GM20431 (cell line): ENCODE data around the gene BACE2.

Experiments
- in situ Hi-C: fragments of 300-500 bp; cut with MseI, MboI; formaldehyde crosslinking; loops from one replicate; pipeline ENCODE4 v1.15.0; 2020; ENCODE audit warnings: low sequenced_read_pairs; ENCODE audit not compliant: unreplicated experiment

BACE2 gene

GRCh38 chr21:41147096-41147978 lies 20.6 kb upstream of the BACE2 start:
- in situ Hi-C loops = no loop called here

DNA sequence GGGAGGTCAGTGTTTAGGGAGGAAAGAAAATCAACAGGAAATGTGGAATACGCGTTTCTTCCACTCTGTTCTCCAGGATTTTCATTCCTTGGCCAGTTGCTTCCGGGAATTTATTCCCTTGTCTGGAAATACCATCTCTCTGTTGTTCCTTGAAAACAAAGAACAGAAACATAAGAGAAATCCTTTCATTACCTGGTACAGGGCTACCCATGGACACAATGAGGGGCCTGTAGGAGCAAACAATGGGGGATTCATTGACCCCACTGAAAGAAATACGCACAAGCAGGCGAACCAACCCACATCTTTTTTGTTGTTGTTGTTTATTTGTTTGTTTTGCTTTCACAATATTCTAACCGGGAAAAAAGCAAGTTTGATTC lies 20.0 kb upstream of the BACE2 start:
- in situ Hi-C loops = no loop called here

DNA sequence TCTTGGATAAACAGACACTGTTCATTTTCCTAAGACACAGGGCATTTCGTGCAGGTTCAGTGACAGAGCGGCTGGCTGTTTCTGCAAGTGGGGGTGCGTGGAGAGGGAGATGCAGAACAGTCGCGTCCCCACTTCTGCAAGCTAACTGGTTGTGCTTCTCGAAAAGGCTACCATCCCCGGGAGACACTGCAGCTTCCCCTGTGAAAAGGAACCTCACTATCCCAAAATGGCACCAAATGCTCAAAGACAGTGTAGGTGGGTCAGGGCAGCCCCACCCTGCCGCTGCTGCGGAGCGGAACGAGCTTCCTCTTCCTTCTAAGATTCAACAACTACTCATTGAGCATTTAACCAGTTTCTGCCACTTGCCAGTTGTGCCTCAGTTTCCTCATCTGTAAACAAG lies 19.2 kb upstream of the BACE2 start:
- in situ Hi-C loops = no loop called here

- in situ Hi-C loops = no loop called here
Measured at GRCh38 chr21:41149199-41149598, 18.8 kb upstream of the BACE2 start.

DNA sequence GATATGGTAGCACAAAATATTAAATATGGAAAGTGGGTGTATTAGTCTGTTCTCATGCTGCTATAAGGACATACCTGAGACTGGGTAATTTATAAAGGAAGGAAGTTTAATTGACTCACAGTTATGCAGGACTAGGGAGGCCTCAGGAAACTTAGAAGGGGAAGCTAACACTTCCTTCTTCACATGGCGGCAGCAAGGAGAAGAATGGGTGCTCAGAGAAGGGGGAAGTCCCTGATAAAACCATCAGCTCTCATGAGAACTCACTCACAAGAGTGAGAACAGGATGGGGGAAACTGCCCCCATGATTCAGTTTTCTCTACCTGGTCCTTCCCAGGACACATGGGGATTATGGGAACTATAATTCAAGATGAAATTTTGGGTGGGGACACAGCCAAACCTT lies 15.8 kb upstream of the BACE2 start:
- in situ Hi-C loops = no loop called here

DNA sequence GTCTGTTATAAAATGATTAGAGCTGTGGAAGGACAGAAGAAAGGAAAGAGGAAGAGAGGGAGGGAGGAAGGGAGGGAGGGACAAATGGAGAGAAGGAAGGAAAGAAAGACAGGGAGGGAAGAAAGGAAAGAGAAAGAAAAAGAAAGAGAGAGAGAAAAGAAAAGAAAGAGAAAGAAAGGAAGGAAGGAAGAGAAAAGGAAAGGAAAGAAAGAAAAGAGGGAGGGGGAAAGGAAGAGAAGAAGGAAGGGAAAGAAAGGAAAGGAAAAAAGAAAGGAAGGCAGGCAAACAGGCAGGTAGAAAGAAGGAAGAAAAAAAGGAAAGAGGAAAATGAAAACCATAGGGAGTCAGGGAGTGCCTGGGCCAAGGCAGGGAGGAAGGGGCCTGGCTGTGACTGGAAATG lies 14.5 kb upstream of the BACE2 start:
- in situ Hi-C loops = no loop called here

DNA sequence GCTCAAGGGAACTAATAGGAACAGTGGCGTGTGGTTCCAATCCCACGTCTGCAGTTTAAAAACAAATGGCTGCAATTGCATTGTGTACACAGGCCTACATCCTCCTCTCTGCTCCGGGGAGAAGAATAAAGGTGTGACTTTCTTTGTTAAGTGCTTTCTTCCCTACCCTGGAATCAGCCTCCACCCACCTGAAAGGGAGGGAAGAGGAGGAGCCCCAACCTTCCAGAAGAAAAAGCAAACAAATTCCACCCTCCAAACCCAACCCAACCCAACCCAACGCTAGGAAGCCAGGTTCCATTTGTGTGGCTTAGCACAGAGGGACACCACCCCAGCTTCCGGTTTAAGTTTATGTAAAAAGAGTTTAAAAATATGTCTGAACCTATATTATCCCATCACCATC lies 11.8 kb upstream of the BACE2 start:
- in situ Hi-C loops = no loop called here

GRCh38 chr21:41158026-41158425 lies 9.9 kb upstream of the BACE2 start:
- in situ Hi-C loops = no loop called here

GRCh38 chr21:41160036-41160435 lies 7.9 kb upstream of the BACE2 start:
- in situ Hi-C loops = no loop called here

GRCh38 chr21:41161428-41161827 lies 6.5 kb upstream of the BACE2 start:
- in situ Hi-C loops = no loop called here

GRCh38 chr21:41162096-41162495 lies 5.9 kb upstream of the BACE2 start:
- in situ Hi-C loops = no loop called here

DNA sequence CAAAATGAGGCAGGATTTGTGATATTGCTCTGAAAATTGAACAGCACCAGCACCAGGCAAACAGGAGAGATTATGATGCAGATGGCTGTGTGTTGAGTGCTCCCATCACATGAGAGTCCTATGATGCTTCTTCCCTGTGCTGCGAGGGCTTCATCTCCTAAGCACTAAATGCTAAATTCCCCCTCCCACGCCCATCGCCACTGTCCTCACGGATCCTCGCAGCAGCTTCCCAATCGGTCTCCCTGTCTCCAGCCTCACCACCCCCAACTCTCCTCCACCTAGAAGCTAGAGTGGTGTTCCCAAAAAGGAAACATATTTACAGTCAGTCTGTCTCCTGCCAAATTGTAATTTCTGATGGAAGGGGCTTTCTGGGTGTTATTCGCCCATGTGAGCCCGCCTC lies 4.9 kb upstream of the BACE2 start:
- in situ Hi-C loops = no loop called here

DNA sequence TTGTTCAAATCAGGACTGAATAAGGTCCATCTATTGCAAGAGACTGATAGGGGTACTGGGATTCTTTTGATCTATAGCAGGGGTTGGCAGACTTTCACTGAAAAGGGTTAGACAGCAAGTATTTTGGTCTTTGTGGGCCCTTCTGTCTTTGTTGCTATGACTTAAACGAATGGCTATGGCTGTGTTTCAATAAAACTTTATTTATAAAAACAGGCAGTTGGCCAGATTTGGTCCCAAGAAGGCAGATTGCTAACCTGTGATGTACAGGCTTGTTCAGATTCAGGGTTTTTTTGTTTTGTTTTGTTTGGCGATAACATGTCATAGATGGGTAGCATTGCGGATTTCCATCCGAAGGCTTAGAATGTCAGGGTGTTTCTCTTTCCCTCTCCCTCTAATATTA lies 3.9 kb upstream of the BACE2 start:
- in situ Hi-C loops = no loop called here

- in situ Hi-C loops = no loop called here
Measured at GRCh38 chr21:41164981-41165655, 2.8 kb upstream of the BACE2 start.

GRCh38 chr21:41166884-41167283 lies 1.1 kb upstream of the BACE2 start:
- in situ Hi-C loops = no loop called here

DNA sequence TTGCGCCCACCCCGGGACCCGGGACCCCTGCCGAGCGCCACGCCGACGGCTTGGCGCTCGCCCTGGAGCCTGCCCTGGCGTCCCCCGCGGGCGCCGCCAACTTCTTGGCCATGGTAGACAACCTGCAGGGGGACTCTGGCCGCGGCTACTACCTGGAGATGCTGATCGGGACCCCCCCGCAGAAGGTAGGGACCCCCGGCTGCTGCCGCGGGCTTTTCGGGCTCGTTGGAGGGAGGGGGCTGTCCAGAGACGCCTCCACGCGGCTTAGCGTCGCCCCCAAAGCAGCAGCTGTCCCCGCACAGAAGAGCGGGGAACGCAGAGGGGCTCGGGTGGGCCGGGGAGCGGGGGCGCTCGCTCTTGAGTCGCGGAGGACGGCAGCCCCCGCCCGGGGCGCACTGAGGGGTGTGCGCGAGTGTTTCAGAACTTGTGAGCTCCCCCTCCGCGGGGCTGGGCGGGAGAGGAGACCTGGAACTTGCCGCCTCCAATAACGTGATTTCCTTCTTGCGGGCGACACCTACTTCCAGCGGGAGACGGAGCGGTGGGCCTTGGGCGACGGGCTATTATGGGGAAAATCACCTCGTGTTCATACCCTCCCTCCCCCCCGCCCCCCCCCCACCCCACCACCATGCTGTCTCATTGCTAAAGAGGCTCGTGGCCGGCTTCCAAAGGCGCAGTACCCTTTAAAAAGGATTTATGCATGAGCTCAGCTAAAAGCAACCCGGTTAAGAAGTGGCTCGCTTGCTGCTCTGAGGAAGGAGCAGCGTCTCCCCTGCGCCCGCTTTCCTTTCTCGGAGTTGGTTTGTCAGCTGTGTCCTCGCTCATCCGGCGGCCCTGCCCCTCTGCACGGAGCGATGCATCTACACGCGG lies 664 bp downstream of the BACE2 start:
- in situ Hi-C loops = no loop called here

GRCh38 chr21:41169258-41169576 lies 1.3 kb downstream of the BACE2 start:
- in situ Hi-C loops = no loop called here

- in situ Hi-C loops = no loop called here
Measured at GRCh38 chr21:41169701-41170100, 1.7 kb downstream of the BACE2 start.

GRCh38 chr21:41170442-41170841 lies 2.5 kb downstream of the BACE2 start:
- in situ Hi-C loops = no loop called here

GRCh38 chr21:41170859-41171609 lies 3.1 kb downstream of the BACE2 start:
- in situ Hi-C loops = no loop called here
